A549 (cell line): Measurements from ENCODE around the gene COMTD1. TPM values are rescaled to one million over a fixed set of nuclear protein-coding genes. Genes with fewer than 3 reads are reported as not detected.

Experiments used
- ATAC-seq, 2 experiments: fragments of 200-7000 bp in 1 of 2; fragments of >200 bp in 1 of 2; cut with Nextera tagmentation in 1 of 2; cut with Tn5 transposase in 1 of 2; 3 replicates each; pipeline versions ENCODE4 v1.8.0 to v1.9.1; 2018 to 2020; ENCODE audit warnings: mild to moderate bottlenecking in 1 of 2, moderate library complexity in 1 of 2
- CTCF ChIA-PET: fragments of 300-600 bp; sonication (Branson Sonifier 250); formaldehyde crosslinking; extraction: SDS; loops from one replicate; lab custom pipeline; 2021; ENCODE audit warnings: antibody characterized with exemption, inconsistent platforms; lab: Yijun Ruan, JAX
- POLR2A ChIA-PET: fragments of 350-600 bp; formaldehyde crosslinking; extraction: SDS; loops from one replicate; lab custom pipeline; 2021; ENCODE audit warnings: antibody characterized with exemption, inconsistent platforms; lab: Yijun Ruan, JAX
- DNase-seq, 2 experiments: peaks; one replicate each; pipeline versions ENCODE4 v3.0.0 to v3.0.0-alpha.2; 2011 to 2016; ENCODE audit warnings: low read depth in 1 of 2, low spot score in 1 of 2
- FAIRE-seq: peaks from 2 replicates; lab custom pipeline; 2011; peaks lifted over from hg19 to GRCh38; lab: Jason Lieb, UNC
- H3K27ac ChIP-seq, 2 experiments: fragments of >200 bp; sonication (Bioruptor Twin); formaldehyde crosslinking; 3 replicates each; pipeline ENCODE4 v1.5.1; 2016 to 2017
- H3K4me1 ChIP-seq: fragments of >200 bp; sonication (Bioruptor Twin); formaldehyde crosslinking; 3 replicates; pipeline ENCODE4 v1.6.1; 2016
- H3K4me2 ChIP-seq: fragments of >200 bp; sonication (Bioruptor Twin); formaldehyde crosslinking; 3 replicates; pipeline ENCODE4 v1.6.1; 2016
- H3K4me3 ChIP-seq: fragments of >200 bp; sonication (Bioruptor Twin); formaldehyde crosslinking; 3 replicates; pipeline ENCODE4 v1.5.1; 2016
- H3K9me3 ChIP-seq: fragments of >200 bp; sonication (Bioruptor Twin); formaldehyde crosslinking; 3 replicates; pipeline ENCODE4 v1.6.1; 2016
- BCL3 ChIP-seq: fragments of >200 bp; sonication (Bioruptor Twin); formaldehyde crosslinking; IDR thresholded peaks from 3 replicates; pipeline ENCODE4 v1.6.1; 2016
- CBX2 ChIP-seq: fragments of 200-600 bp; sonication (generic); IDR thresholded peaks from 2 replicates; pipeline ENCODE4 v1.6.1; 2016; ENCODE audit warnings: low read depth, mild to moderate bottlenecking, borderline replicate concordance
- CBX8 ChIP-seq: fragments of 200-600 bp; sonication (generic); IDR thresholded peaks from 2 replicates; pipeline ENCODE4 v1.6.1; 2016
- E2F6 ChIP-seq: IDR thresholded peaks from 2 replicates; pipeline ENCODE4 v1.6.1; 2012; ENCODE audit warnings: low read depth, borderline replicate concordance
- HDAC2 ChIP-seq: fragments of 200-600 bp; sonication (generic); IDR thresholded peaks from 2 replicates; pipeline ENCODE4 v1.6.1; 2016
- HMGXB4 ChIP-seq: fragments of 250-450 bp; sonication (Bioruptor Pico); IDR thresholded peaks from 2 replicates; pipeline ENCODE4 v1.5.0; 2021; ENCODE audit warnings: mild to moderate bottlenecking, moderate library complexity, borderline replicate concordance
- MAZ ChIP-seq: fragments of 150-350 bp; IDR thresholded peaks from 2 replicates; pipeline ENCODE4 v1.6.1; 2014; ENCODE audit warnings: antibody characterized with exemption, low read depth, low read length, borderline replicate concordance
- NFE2L2 ChIP-seq: fragments of 150-350 bp; conservative IDR thresholded peaks from 2 replicates; pipeline ENCODE4 v1.6.1; 2014; ENCODE audit warnings: low read length
- POLR2A ChIP-seq: IDR thresholded peaks from 2 replicates; pipeline ENCODE4 v1.6.1; 2012; ENCODE audit warnings: mild to moderate bottlenecking, low read length
- RCOR1 ChIP-seq: fragments of 150-350 bp; IDR thresholded peaks from 2 replicates; pipeline ENCODE4 v1.6.1; 2014; ENCODE audit warnings: antibody characterized with exemption, low read length, low read depth
- SREBF2 ChIP-seq: fragments of 450-650 bp; IDR thresholded peaks from 2 replicates; pipeline ENCODE4 v1.6.1; 2014; ENCODE audit warnings: mild to moderate bottlenecking, moderate library complexity
- TFCP2L1 ChIP-seq: fragments of 250-450 bp; sonication (Bioruptor Pico); IDR thresholded peaks from 2 replicates; pipeline ENCODE4 v1.5.0; 2021; ENCODE audit warnings: mild to moderate bottlenecking
- TP53 ChIP-seq: fragments of 250-450 bp; sonication (Bioruptor Pico); IDR thresholded peaks from 2 replicates; pipeline ENCODE4 v1.5.0; 2021; ENCODE audit warnings: mild to moderate bottlenecking, moderate library complexity
- USF2 ChIP-seq: fragments of 450-650 bp; IDR thresholded peaks from 2 replicates; pipeline ENCODE4 v1.6.1; 2014; ENCODE audit warnings: antibody characterized with exemption
- ZC3H11A ChIP-seq: fragments of 450-650 bp; IDR thresholded peaks from 2 replicates; pipeline ENCODE4 v1.6.1; 2014; ENCODE audit warnings: antibody characterized with exemption, mild to moderate bottlenecking
- ZNF302 ChIP-seq: fragments of 250-450 bp; sonication (Bioruptor Pico); IDR thresholded peaks from 2 replicates; pipeline ENCODE4 v1.9.0; 2021; ENCODE audit warnings: inconsistent platforms, mild to moderate bottlenecking, moderate library complexity
- ZSCAN20 ChIP-seq: fragments of 250-450 bp; sonication (Bioruptor Pico); IDR thresholded peaks from 2 replicates; pipeline ENCODE4 v1.8.0; 2022; ENCODE audit warnings: mild to moderate bottlenecking, moderate library complexity
- WGBS: methylation state at CpG from one replicate; pipeline ENCODE4 v1.1.6; 2017; ENCODE audit errors: missing lambda C conversion rate; 5-methylcytosine and 5-hydroxymethylcytosine counted together
- polyA plus RNA-seq, 4 experiments: library from polyadenylated mRNA; depleted of rRNA in 3 of 4; stranded (reverse); fragments of >200 nt; fragmentation: RNase III in 1 of 4; extraction: RNeasy Plus Mini Kit Qiagen cat#74134 plus additional on column Dnase treatment in 1 of 4; gene quantifications; 2 replicates in 3 of 4; 3 replicates in 1 of 4; pipeline ENCODE4 v1.2.3, GENCODE V29; 2011 to 2017
- TF ChIP-seq, protein P1 (sequence below): fragments of 150-350 bp; IDR thresholded peaks from 2 replicates; pipeline ENCODE4 v1.6.1; 2014; ENCODE audit warnings: low read depth, mild to moderate bottlenecking, low read length

Gene COMTD1
- polyA plus RNA-seq, 2 of the 4 experiments (the other 2 are of a cell fraction), result 9.8 to 34.2 TPM

DNA sequence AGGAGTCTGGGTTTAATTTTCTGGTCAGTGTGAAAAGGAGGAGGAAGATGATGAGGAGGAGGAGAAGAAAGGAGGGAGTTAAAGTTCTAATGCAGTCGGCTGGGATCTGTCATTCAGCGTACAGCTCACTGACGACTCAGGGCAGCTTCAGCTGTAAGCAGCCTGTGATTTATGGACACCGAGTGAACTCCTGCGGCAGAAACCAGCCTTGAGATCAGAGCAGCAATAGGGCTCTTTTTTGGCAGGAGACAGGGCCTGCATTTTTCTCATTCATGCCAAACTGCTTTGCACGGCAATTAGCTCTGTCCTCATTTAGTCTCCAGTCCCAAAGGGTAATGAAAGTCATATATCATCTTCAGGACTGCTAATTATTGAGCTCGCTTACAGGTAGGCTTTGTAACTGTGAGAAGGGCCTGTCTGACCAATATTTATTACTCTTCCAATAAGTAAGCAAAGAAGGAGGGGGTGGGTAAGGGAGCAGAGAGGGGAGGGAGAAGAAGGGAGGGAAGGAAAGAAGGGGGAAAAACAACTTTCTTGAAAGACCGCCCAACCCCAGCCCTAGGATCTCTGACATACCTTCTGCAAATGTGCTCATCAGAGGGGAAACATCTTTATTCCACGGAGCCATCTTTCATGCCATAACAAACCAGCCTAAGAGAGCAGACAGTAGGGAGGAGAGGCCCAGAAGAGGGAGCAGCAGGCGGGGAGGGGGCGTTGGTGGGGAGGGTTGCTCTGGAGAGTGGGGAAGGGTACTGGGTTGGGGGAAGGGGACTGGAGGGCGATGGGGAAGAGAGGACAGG, 48.1 kb upstream of the COMTD1 start:
- no peak for FAIRE-seq
- ATAC-seq, result no peak
- 62% methylated on average over 11 of the region's 12 CpGs for WGBS
- no peak overlapping the region for H3K4me2 ChIP-seq
- no peak for TF ChIP-seq E2F6
- no peak for TF ChIP-seq CBX8
- TF ChIP-seq SREBF2, result no peak
- no peak for TF ChIP-seq TFCP2L1 (CRISPR knock-in tag)
- TF ChIP-seq ZC3H11A, result no peak
- TF ChIP-seq, protein P1, sequence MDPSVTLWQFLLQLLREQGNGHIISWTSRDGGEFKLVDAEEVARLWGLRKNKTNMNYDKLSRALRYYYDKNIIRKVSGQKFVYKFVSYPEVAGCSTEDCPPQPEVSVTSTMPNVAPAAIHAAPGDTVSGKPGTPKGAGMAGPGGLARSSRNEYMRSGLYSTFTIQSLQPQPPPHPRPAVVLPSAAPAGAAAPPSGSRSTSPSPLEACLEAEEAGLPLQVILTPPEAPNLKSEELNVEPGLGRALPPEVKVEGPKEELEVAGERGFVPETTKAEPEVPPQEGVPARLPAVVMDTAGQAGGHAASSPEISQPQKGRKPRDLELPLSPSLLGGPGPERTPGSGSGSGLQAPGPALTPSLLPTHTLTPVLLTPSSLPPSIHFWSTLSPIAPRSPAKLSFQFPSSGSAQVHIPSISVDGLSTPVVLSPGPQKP, result no peak
- no peak for TF ChIP-seq CBX2
- TF ChIP-seq ZNF302, result no peak
- no peak for TF ChIP-seq HMGXB4
- TF ChIP-seq USF2, result no peak
- TF ChIP-seq POLR2A, result no peak
- TF ChIP-seq NFE2L2, result no peak
- TF ChIP-seq ZSCAN20 (CRISPR knock-in tag), result no peak
- no peak for TF ChIP-seq MAZ
- no peak for TF ChIP-seq BCL3
- ChIA-PET POLR2A (no interaction called here), CTCF (interaction anchor here (0.9 kb wide), 1 partner anchor 18 kb away, joined by 3 read pairs; no protein-coding TSS in a partner anchor)
- no peak overlapping the region for H3K27ac ChIP-seq
- no peak for DNase-seq
- no peaks in the 10 kb centered on the region for H3K4me1 ChIP-seq
- no peak overlapping the region for H3K4me3 ChIP-seq
- H3K9me3 ChIP-seq, result 0 out of 3 replicates have a peak, but pooled peaks cover 3% of the 10 kb centered on the region

- H3K4me2 ChIP-seq, result no peak overlapping the region
- 42% methylated on average over 14 of the region's 14 CpGs for WGBS
- no peak overlapping the region for H3K4me3 ChIP-seq
- FAIRE-seq, result no peak
- H3K4me1 ChIP-seq, result no peaks in the 10 kb centered on the region
- DNase-seq, result no peak
- CTCF ChIA-PET, result interaction anchor here (1.4 kb wide), 2 partner anchors 11 to 47 kb away, joined by 5 read pairs; partner anchors contain the start of gene COMTD1
- POLR2A ChIA-PET, result no interaction called here
- no peak for ATAC-seq
- TF ChIP-seq TP53 (CRISPR knock-in tag) (no peak), HDAC2 (no peak), RCOR1 (no peak)
- H3K27ac ChIP-seq, result no peak overlapping the region
- H3K9me3 ChIP-seq, result 0 out of 3 replicates have a peak, but pooled peaks cover 3% of the 10 kb centered on the region
Measured at GRCh38 chr10:75283078-75283670, 47.4 kb upstream of the COMTD1 start.
